Activated CD4-positive, CD25-positive, alpha-beta regulatory T cell treated with anti-CD3 and anti-CD28 coated beads, Interleukin-2, amount 50 U/mL, for 16 hours (primary cell): ENCODE measurements around the gene SENP7.
"Not testable (repeated sequence)": the region's sequence is repeated elsewhere in the genome, so short reads cannot be mapped to it uniquely, and the experiment has no call there.

Experiments
- DNase-seq: peaks from one replicate; pipeline ENCODE4 v3.0.0-alpha.2; 2020; ENCODE audit warnings: low read depth, low spot score

The SENP7 gene, protein sequence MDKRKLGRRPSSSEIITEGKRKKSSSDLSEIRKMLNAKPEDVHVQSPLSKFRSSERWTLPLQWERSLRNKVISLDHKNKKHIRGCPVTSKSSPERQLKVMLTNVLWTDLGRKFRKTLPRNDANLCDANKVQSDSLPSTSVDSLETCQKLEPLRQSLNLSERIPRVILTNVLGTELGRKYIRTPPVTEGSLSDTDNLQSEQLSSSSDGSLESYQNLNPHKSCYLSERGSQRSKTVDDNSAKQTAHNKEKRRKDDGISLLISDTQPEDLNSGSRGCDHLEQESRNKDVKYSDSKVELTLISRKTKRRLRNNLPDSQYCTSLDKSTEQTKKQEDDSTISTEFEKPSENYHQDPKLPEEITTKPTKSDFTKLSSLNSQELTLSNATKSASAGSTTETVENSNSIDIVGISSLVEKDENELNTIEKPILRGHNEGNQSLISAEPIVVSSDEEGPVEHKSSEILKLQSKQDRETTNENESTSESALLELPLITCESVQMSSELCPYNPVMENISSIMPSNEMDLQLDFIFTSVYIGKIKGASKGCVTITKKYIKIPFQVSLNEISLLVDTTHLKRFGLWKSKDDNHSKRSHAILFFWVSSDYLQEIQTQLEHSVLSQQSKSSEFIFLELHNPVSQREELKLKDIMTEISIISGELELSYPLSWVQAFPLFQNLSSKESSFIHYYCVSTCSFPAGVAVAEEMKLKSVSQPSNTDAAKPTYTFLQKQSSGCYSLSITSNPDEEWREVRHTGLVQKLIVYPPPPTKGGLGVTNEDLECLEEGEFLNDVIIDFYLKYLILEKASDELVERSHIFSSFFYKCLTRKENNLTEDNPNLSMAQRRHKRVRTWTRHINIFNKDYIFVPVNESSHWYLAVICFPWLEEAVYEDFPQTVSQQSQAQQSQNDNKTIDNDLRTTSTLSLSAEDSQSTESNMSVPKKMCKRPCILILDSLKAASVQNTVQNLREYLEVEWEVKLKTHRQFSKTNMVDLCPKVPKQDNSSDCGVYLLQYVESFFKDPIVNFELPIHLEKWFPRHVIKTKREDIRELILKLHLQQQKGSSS

GRCh38 chr3:101512646-101513418, at the start of gene SENP7:
SENP7 (minus strand) TSS chr3:101513212; CDS start chr3:101513130, 82 bp downstream.
- peak; percentile 63 for DNase-seq

- peak; percentile 83 for DNase-seq
These were observed 48.8 kb upstream of the SENP7 start, which contains the start of gene TRMT10C for GRCh38 chr3:101561630-101562328. TRMT10C (plus strand) TSS chr3:101561868; CDS start chr3:101564782, 2,914 bp downstream.

GRCh38 chr3:101556064-101556463, 43.1 kb upstream of the SENP7 start:
- no peak for DNase-seq

DNA sequence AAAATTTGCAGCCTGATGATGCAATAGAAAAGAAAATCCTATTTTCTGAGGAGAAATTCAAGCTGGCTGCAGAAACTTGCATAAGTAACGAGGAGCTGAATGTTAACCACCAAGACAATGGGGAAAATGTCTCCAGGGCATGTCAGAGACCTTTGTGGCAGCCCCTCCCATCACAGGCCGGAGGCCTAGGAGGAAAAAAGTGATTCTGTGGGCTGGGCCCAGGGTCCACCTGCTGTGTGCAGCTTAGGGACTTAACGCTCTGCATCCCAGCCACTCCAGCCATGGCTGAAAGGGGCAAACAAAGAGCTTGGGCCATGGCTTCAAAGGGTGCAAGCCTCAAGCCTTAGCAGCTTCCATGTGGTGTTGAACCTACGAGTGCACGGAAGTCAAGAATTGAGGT, 40.4 kb upstream of the SENP7 start:
- not testable (repeated sequence) for DNase-seq

- DNase-seq: not testable (repeated sequence)
These were observed 38.5 kb upstream of the SENP7 start for GRCh38 chr3:101551359-101552081.

GRCh38 chr3:101549473-101549872, 36.5 kb upstream of the SENP7 start:
- no peak for DNase-seq

DNA sequence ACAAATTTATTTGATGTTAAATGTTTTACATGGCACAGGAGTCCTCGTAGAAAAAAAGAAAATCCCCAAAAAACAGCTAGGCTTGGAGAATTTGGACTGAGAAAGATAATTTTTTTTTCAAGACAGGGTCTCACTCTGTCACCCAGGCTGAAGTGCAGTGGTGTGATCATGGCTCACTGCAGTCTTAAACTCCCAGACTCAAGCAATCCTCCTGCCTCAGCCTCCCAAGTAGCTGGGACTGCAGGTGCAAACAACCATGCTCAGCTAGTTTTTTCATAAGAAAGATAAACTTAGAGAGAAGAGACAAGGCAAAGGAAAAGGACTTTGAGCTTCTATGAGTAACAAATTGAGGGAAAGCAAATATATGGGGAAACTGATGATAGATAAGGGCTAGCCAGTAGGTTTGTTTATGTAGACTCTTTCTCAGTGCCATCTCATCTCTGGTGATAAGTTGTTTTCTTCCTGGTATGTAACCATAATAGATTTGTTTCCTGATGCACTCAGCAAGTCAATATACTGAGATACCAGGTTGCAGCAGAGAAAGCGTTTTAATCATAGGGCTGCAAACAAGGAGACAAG, 35.6 kb upstream of the SENP7 start:
- DNase-seq: no peak

DNA sequence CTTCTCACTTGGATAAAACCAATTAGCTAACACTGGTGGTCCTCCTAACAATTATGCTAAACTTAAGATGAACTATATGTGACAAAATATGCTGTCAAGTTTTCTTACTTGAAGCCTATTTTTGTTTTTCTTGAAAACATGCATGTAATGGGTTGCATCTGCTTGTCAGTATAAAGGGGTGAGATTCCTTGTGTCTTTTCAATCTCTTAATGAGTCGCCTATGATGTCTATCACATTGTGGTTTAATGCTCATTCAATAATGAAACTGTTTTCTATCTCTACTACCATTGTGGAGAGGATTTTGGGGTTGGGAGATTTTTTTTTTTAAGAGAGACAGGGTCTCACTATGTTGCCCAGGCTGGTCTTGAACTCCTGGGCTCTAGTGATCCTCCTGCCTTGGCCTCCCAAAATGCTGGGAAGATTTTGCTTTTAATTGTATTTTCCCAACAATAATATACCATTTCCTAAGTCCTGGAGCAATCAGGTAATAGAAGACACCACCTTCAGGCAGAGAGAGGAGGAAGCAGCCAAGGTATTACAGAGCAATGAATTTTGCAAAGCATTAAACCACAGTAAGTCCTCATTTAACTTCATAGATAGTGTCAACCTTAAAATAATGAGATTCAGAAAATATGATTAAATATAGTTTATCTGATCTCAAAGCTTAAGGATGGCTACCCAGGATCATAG, 31.3 kb upstream of the SENP7 start:
- DNase-seq: no peak

DNA sequence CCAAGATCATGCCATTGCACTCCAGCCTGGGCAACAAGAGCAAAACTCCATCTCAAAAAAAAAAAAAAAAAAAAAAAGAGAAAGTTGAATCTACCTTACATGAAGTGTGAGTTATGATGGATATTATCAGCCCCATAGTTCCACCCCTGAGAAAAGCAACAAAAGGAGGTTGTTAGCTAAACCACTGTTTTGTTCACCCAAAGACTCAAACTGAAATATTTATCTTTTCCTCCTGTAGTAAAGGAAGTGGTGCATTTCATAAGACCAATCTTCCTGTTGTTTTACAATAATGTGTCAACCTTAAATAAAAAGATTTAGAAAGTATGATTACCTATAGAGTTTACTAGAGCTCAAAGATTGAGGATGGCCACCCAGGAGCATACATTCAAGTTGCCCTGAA, 29.9 kb upstream of the SENP7 start:
- DNase-seq: no peak

DNA sequence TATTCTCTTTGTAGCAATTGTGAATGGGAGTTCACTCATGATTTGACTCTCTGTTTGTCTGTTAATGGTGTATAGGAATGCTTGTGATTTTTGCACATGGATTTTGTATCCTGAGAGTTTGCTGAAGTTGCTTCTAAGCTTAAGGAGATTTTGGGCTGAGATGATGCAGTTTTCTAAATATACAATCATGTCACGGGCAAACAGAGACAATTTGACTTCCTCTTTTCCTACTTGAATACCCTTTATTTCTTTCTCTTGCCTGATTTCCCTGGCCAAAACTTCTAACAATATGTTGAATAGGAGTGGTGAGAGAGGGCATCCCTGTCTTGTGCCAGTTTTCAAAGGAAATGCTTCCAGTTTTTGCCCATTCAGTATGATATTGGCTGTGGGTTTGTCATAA, 23.9 kb upstream of the SENP7 start:
- DNase-seq: not testable (repeated sequence)

- DNase-seq: no peak
These were observed 23.3 kb upstream of the SENP7 start for GRCh38 chr3:101536266-101536665.

- DNase-seq: no peak
These were observed 22.2 kb upstream of the SENP7 start for GRCh38 chr3:101535221-101535620.

GRCh38 chr3:101533603-101533968, 20.6 kb upstream of the SENP7 start:
- no peak for DNase-seq

- DNase-seq: no peak
These were observed 20.0 kb upstream of the SENP7 start for GRCh38 chr3:101532783-101533602.

- no peak for DNase-seq
These were observed 18.6 kb upstream of the SENP7 start for GRCh38 chr3:101531473-101532086.

DNA sequence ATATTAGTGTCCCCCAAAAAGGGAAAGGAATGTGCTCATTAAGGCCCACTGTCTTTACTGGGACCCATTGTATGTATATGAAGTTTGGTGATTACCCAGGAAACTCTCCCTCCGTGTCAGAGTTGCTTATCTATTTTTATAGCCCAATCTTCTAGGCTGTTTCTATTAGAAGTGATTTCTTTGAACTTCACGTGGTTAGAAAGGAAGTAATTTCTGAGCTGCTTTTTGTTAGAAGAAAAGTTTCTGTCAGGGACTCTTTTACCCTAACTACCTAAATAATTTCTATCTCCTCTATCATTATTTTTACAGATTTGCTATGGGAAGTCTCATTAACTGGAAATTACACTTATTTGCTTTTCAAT, 17.7 kb upstream of the SENP7 start:
- DNase-seq: no peak

GRCh38 chr3:101529816-101530685, 17.0 kb upstream of the SENP7 start:
- no peak for DNase-seq
